Measurements from ENCODE around the gene MRPS15.
"Not testable (repeated sequence)": the region's sequence is repeated elsewhere in the genome, so short reads cannot be mapped to it uniquely, and the experiment has no call there.

The MRPS15 gene

GRCh38 chr1:36492491-36492890 lies 28.3 kb upstream of the MRPS15 start:
- TF ChIP-seq ZBTB8A (tag by site-specific recombination; IDR thresholded peaks at IDR 0.05): no peak
- TF ChIP-seq ZNF341 (tag by site-specific recombination; IDR thresholded peaks at IDR 0.05; ENCODE audit: low read depth): no peak
- no peak for TF ChIP-seq ZNF660 (tag by site-specific recombination; IDR thresholded peaks at IDR 0.05)
- no peak for TF ChIP-seq OSR2 (tag by site-specific recombination; IDR thresholded peaks at IDR 0.05)
- no peak for TF ChIP-seq ZNF830 (tag by site-specific recombination; IDR thresholded peaks at IDR 0.05; ENCODE audit: low read depth)
- TF ChIP-seq ZSCAN5A (tag by site-specific recombination; IDR thresholded peaks at IDR 0.05): no peak
- TF ChIP-seq ZNF670 (tag by site-specific recombination; IDR thresholded peaks at IDR 0.05; ENCODE audit: low read depth): no peak
- no peak for TF ChIP-seq PRDM6 (tag by site-specific recombination; IDR thresholded peaks at IDR 0.05)
- TF ChIP-seq ZXDB (tag by site-specific recombination; IDR thresholded peaks at IDR 0.05): no peak
- no peak for TF ChIP-seq GLIS1 (tag by site-specific recombination; IDR thresholded peaks at IDR 0.05)
- no peak for TF ChIP-seq ZNF530 (tag by site-specific recombination; IDR thresholded peaks at IDR 0.05; ENCODE audit: low read depth)
- TF ChIP-seq INSM2 (tag by site-specific recombination; IDR thresholded peaks at IDR 0.05): no peak
- no peak for TF ChIP-seq ZNF404 (tag by site-specific recombination; IDR thresholded peaks at IDR 0.05)
- POLR2A ChIA-PET: no interaction called here
- Histone ChIP-seq H3K4me3 (ENCODE audit: low read depth, low read length) (no peak overlapping the region), H3K27ac (ENCODE audit: extremely low read depth, low read depth, low read length) (no peak overlapping the region), H3K36me3 (ENCODE audit: control insufficient read depth in 2 of 2, insufficient read depth in 1 of 2, low read length in 2 of 2) (no peaks in the 10 kb centered on the region), H3K9me3 (ENCODE audit: control insufficient read depth, insufficient read depth, low read depth, low read length) (no peaks in the 10 kb centered on the region), H3K4me1 (ENCODE audit: control insufficient read depth, insufficient read depth, low read length) (no peaks in the 10 kb centered on the region)
- CTCF ChIA-PET: interaction anchor here (1.9 kb wide), 1 partner anchor 24 kb away, joined by 10 read pairs; no protein-coding TSS in a partner anchor

- POLR2A ChIA-PET; H3K4me1 ChIP-seq (ENCODE audit: control insufficient read depth, insufficient read depth, low read length); H3K9me3 ChIP-seq (ENCODE audit: control insufficient read depth, insufficient read depth, low read depth, low read length); H3K27ac ChIP-seq (ENCODE audit: extremely low read depth, low read depth, low read length); CTCF ChIA-PET; H3K4me3 ChIP-seq (ENCODE audit: low read depth, low read length); H3K36me3 ChIP-seq (ENCODE audit: control insufficient read depth in 2 of 2, insufficient read depth in 1 of 2, low read length in 2 of 2): not testable (repeated sequence)
Observed at GRCh38 chr1:36489258-36490051, 25.3 kb upstream of the MRPS15 start.

DNA sequence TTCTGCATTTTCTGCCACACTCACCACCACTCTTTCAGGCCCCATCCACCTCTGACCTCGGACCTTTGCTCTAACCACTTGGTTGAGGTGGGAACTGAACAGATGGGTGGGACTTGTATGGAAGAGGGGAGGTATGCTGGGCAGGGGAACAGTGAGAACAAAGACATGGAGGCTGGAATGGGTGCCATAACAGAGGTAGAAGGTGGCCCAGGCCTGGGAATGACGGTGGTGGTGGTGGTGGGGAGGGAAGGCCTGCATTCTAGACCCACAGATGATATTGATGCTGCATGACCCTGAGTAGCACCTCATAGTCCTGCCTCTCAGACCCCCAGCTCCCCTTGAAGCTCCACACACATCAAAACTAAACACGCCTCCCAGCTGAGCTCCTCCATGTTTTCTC lies 23.7 kb upstream of the MRPS15 start:
- ChIA-PET CTCF (interaction anchor here (0.7 to 1.3 kb wide), 2 partner anchors 17 to 29 kb away, joined by 3 read pairs; no protein-coding TSS in a partner anchor), POLR2A (no interaction called here)
- Histone ChIP-seq H3K4me1 (ENCODE audit: control insufficient read depth, insufficient read depth, low read length) (no peaks in the 10 kb centered on the region), H3K9me3 (ENCODE audit: control insufficient read depth, insufficient read depth, low read depth, low read length) (no peaks in the 10 kb centered on the region), H3K27ac (ENCODE audit: extremely low read depth, low read depth, low read length) (no peak overlapping the region), H3K4me3 (ENCODE audit: low read depth, low read length) (no peak overlapping the region), H3K36me3 (ENCODE audit: control insufficient read depth in 2 of 2, insufficient read depth in 1 of 2, low read length in 2 of 2) (no peaks in the 10 kb centered on the region)
- TF ChIP-seq ZNF776 (tag by site-specific recombination; IDR thresholded peaks at IDR 0.05; ENCODE audit: borderline replicate concordance) (no peak), ZNF148 (tag by site-specific recombination; IDR thresholded peaks at IDR 0.05; ENCODE audit: borderline replicate concordance) (no peak), IKZF3 (tag by site-specific recombination; IDR thresholded peaks at IDR 0.05) (no peak), HOXA7 (CRISPR knock-in tag; IDR thresholded peaks at IDR 0.05; ENCODE audit: borderline replicate concordance) (no peak), INSM2 (tag by site-specific recombination; IDR thresholded peaks at IDR 0.05) (no peak)
- TF ChIP-seq, protein P1, sequence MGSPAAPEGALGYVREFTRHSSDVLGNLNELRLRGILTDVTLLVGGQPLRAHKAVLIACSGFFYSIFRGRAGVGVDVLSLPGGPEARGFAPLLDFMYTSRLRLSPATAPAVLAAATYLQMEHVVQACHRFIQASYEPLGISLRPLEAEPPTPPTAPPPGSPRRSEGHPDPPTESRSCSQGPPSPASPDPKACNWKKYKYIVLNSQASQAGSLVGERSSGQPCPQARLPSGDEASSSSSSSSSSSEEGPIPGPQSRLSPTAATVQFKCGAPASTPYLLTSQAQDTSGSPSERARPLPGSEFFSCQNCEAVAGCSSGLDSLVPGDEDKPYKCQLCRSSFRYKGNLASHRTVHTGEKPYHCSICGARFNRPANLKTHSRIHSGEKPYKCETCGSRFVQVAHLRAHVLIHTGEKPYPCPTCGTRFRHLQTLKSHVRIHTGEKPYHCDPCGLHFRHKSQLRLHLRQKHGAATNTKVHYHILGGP (tag by site-specific recombination; IDR thresholded peaks at IDR 0.05): no peak
- TF ChIP-seq, protein P2, sequence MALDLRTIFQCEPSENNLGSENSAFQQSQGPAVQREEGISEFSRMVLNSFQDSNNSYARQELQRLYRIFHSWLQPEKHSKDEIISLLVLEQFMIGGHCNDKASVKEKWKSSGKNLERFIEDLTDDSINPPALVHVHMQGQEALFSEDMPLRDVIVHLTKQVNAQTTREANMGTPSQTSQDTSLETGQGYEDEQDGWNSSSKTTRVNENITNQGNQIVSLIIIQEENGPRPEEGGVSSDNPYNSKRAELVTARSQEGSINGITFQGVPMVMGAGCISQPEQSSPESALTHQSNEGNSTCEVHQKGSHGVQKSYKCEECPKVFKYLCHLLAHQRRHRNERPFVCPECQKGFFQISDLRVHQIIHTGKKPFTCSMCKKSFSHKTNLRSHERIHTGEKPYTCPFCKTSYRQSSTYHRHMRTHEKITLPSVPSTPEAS (tag by site-specific recombination; IDR thresholded peaks at IDR 0.05): no peak
